Esophagus squamous epithelium (tissue), 5 donors: ENCODE data around the gene SEMA6A. TPM values are rescaled to one million over a fixed set of nuclear protein-coding genes. Genes with fewer than 3 reads are reported as not detected.

Experiments used
- DNase-seq: peaks from one replicate; lab custom pipeline; 2025; lab: John Stamatoyannopoulos, UW
- H3K27ac ChIP-seq, 4 donors: fragments of 200-600 bp; sonication (generic); one replicate each; pipeline ENCODE4 v1.5.1; 2016 to 2019; ENCODE audit warnings: mild to moderate bottlenecking in 1 of 4
- H3K27me3 ChIP-seq, 4 donors: fragments of 200-600 bp; sonication (generic); 1 replicate in 3 of 4; 2 replicates in 1 of 4; pipeline versions ENCODE4 v1.5.1 to v1.6.0; 2017 to 2021; ENCODE audit warnings: antibody characterized with exemption in 1 of 4
- H3K36me3 ChIP-seq, 3 donors: fragments of 200-600 bp; sonication (generic); one replicate each; pipeline ENCODE4 v1.5.1; 2016 to 2019
- H3K4me1 ChIP-seq, 3 donors: fragments of 200-600 bp; sonication (generic); one replicate each; pipeline ENCODE4 v1.5.1; 2017 to 2019
- H3K4me3 ChIP-seq, 4 donors: fragments of 200-600 bp; sonication (generic); 1 replicate in 3 of 4; 2 replicates in 1 of 4; pipeline ENCODE4 v1.5.1; 2016 to 2019; ENCODE audit warnings: mild to moderate bottlenecking in 2 of 4, moderate library complexity in 1 of 4
- H3K9me3 ChIP-seq, 3 donors: fragments of 200-600 bp; sonication (generic); one replicate each; pipeline ENCODE4 v1.5.1; 2016 to 2019
- POLR2A ChIP-seq, 4 donors: fragments of 450-650 bp; IDR thresholded peaks; one replicate each; pipeline ENCODE4 v1.6.1; 2017; ENCODE audit warnings: antibody characterized with exemption in 4 of 4, mild to moderate bottlenecking in 4 of 4, moderate library complexity in 3 of 4
- WGBS, 2 donors: methylation state at CpG; one replicate each; pipeline ENCODE4 v1.1.5; 2018; 5-methylcytosine and 5-hydroxymethylcytosine counted together
- intact Hi-C: fragments of 100-400 bp; cut with DNase I; formaldehyde crosslinking; loops from one replicate; pipeline ENCODE4 v1.15.0; 2022
- total RNA-seq, 4 donors: library from RNA; depleted of rRNA; stranded (reverse); fragments of >200 nt; gene quantifications; one replicate each; pipeline ENCODE4 v1.1.0, GENCODE V29; 2016
- TF ChIP-seq, protein P1 (sequence below), 6 experiments: fragments of 450-650 bp in 4 of 6; fragments of 200-600 bp in 2 of 6; sonication (generic) in 2 of 6; IDR thresholded peaks; one replicate each; pipeline ENCODE4 v1.5.1; 2016 to 2019; ENCODE audit warnings: antibody characterized with exemption in 6 of 6, mild to moderate bottlenecking in 4 of 6, moderate library complexity in 4 of 6
- donor health status: DM: yes; HTN: yes; CAD: no.

The SEMA6A gene
- total RNA-seq, 4 donors from 2014 or later, result 3.0 to 28.6 (median 4.3) TPM

GRCh38 chr5:116466727-116467464 lies 107.7 kb downstream of the SEMA6A start:
- no peak for TF ChIP-seq POLR2A (IDR thresholded peaks at IDR 0.05)
- TF ChIP-seq, protein P1, sequence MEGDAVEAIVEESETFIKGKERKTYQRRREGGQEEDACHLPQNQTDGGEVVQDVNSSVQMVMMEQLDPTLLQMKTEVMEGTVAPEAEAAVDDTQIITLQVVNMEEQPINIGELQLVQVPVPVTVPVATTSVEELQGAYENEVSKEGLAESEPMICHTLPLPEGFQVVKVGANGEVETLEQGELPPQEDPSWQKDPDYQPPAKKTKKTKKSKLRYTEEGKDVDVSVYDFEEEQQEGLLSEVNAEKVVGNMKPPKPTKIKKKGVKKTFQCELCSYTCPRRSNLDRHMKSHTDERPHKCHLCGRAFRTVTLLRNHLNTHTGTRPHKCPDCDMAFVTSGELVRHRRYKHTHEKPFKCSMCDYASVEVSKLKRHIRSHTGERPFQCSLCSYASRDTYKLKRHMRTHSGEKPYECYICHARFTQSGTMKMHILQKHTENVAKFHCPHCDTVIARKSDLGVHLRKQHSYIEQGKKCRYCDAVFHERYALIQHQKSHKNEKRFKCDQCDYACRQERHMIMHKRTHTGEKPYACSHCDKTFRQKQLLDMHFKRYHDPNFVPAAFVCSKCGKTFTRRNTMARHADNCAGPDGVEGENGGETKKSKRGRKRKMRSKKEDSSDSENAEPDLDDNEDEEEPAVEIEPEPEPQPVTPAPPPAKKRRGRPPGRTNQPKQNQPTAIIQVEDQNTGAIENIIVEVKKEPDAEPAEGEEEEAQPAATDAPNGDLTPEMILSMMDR (IDR thresholded peaks at IDR 0.05), result no peak
- Histone ChIP-seq H3K4me1 (no peaks in the 10 kb centered on the region), H3K27ac (no peak overlapping the region), H3K36me3 (peaks cover 0 to 49% (median 0%) of the 10 kb centered on the region in 3 donors), H3K4me3 (no peak overlapping the region), H3K27me3 (no peaks in the 10 kb centered on the region), H3K9me3 (peaks cover 0 to 12% (median 0%) of the 10 kb centered on the region in 3 donors)
- 87 to 88% methylated on average over 7 of the region's 7 CpGs for WGBS, 2 donors
- DNase-seq, result no peak
- intact Hi-C loops, result no loop called here

DNA sequence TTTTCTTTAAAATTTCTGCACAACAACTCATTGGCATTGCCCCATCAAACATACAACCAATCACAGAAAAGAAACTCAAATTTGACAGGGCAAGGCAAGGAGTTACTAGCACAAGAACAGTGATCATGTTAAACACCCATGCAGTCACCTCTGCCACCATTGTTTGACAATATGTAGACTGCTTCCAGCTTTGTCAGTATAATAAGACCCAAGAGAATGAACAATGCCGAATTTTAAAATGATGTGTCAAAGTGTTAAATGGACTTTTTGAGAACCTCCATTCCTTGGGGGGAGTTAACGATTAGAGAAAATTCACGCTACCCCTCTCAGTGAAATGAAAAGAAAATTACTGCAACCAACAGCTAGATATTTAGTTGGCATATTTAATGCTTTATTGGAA lies 109.2 kb downstream of the SEMA6A start:
- no peak overlapping the region for H3K27ac ChIP-seq
- no peaks in the 10 kb centered on the region for H3K27me3 ChIP-seq
- DNase-seq, result no peak
- no peak for TF ChIP-seq POLR2A (IDR thresholded peaks at IDR 0.05)
- TF ChIP-seq, protein P1 (IDR thresholded peaks at IDR 0.05), result no peak
- intact Hi-C loops, result no loop called here
- H3K4me3 ChIP-seq, result no peak overlapping the region
- peaks cover 0 to 49% (median 0%) of the 10 kb centered on the region in 3 donors for H3K36me3 ChIP-seq
- peaks cover 0 to 12% (median 0%) of the 10 kb centered on the region in 3 donors for H3K9me3 ChIP-seq
- no peaks in the 10 kb centered on the region for H3K4me1 ChIP-seq
- whole genome bisulfite sequencing, 2 donors, result 90 to 93% methylated on average over 3 of the region's 3 CpGs

DNA sequence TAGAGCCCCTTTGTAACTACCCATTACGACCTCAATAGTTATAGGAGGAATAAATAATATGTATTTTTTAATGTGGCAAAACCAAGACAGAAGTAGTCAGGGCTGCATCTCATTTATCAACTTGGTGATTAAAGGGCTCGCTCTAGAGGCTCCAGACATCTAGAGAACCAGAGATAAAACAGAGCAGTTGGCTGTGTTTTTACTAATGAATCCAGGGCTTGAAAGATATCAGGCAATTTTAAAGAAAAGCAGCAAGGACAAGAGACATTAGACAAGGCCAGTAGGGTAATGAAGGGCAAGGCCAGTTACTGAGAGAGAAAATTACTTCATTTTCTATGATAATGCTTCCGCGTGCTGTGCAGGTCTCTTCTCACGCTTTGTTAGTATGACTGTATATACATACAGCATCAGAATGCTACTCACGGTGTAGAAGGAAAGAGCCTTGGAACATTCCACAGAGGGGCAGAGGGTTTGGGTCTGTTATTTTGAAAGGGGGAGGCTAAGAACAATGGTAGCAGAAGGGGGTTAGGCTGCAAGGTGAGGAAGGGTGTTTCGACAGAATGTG lies 110.4 kb downstream of the SEMA6A start:
- 91% methylated on average over 7 of the region's 7 CpGs for WGBS, 2 donors
- peaks cover 0 to 44% (median 0%) of the 10 kb centered on the region in 3 donors for H3K36me3 ChIP-seq
- no peaks in the 10 kb centered on the region for H3K27me3 ChIP-seq
- no peak overlapping the region for H3K4me3 ChIP-seq
- intact Hi-C loops, result no loop called here
- TF ChIP-seq, protein P1 (IDR thresholded peaks at IDR 0.05), result no peak
- TF ChIP-seq POLR2A (IDR thresholded peaks at IDR 0.05), result no peak
- peaks cover 0 to 12% (median 0%) of the 10 kb centered on the region in 3 donors for H3K9me3 ChIP-seq
- DNase-seq, result no peak
- no peak overlapping the region for H3K27ac ChIP-seq
- no peaks in the 10 kb centered on the region for H3K4me1 ChIP-seq

DNA sequence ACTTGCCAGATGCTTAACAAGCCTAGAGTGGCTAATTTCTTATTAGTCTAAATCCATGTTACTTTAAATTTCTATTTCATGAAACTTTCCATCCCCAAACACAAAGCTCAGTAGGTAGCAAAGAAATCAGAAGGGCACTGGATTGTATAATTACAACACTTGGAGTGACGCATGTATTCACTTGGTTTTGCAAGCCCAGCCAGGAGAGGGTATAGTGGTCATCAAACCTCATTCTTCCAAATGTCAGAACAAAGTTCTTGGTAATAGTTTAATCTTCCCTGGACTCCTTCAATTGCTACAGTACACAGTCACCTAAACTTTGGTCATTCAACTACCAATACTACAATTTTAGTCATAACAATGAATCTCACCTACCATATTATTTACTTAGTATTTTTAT lies 112.1 kb downstream of the SEMA6A start:
- 94 to 100% methylated on average over 1 of the region's 1 CpG for WGBS, 2 donors
- H3K4me3 ChIP-seq, result no peak overlapping the region
- no peak for DNase-seq
- intact Hi-C loops, result no loop called here
- H3K27me3 ChIP-seq, result no peaks in the 10 kb centered on the region
- no peaks in the 10 kb centered on the region for H3K4me1 ChIP-seq
- H3K9me3 ChIP-seq, result no peaks in the 10 kb centered on the region
- TF ChIP-seq, protein P1 (IDR thresholded peaks at IDR 0.05), result no peak
- TF ChIP-seq POLR2A (IDR thresholded peaks at IDR 0.05), result no peak
- H3K36me3 ChIP-seq, result peaks cover 0 to 26% (median 0%) of the 10 kb centered on the region in 3 donors
- no peak overlapping the region for H3K27ac ChIP-seq

DNA sequence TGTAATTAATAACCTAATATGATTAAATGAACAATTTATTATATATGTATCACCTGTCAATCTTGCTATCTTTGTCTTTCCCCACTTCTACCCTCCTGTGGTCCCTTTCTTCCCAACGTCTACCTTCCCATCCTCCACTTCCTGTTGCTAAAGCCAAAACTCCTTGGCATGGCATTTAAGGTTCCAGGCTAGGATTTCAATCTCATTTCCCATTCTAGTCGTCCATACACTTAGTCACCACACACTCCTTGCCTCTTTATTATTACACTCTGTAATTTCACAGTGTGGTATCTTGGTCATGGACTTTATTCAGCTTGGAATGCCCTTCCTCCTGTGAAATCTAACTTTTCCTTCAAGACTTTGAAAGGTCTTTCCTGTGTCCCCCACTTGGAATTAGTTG lies 115.3 kb downstream of the SEMA6A start:
- Histone ChIP-seq H3K4me3 (no peak overlapping the region), H3K4me1 (peaks cover 0 to 2% (median 0%) of the 10 kb centered on the region in 3 donors), H3K27me3 (no peaks in the 10 kb centered on the region), H3K36me3 (peaks cover 0 to 19% (median 0%) of the 10 kb centered on the region in 3 donors), H3K27ac (no peak overlapping the region), H3K9me3 (no peaks in the 10 kb centered on the region)
- TF ChIP-seq, protein P1 (IDR thresholded peaks at IDR 0.05), result no peak
- TF ChIP-seq POLR2A (IDR thresholded peaks at IDR 0.05), result no peak
- DNase-seq, result no peak
- WGBS, 2 donors, result 13 to 34% methylated on average over 2 of the region's 2 CpGs
- intact Hi-C loops, result no loop called here
